IPS-20b (cell line): ENCODE results near the gene TRAPPC12.
A peak's percentile ranks its signal among the peaks of the same experiment; 100 is the strongest.

Source experiments
- H3K27ac ChIP-seq: one replicate; pipeline ENCODE4 v1.5.1; 2013; ENCODE audit warnings: low read length
- H3K27me3 ChIP-seq: 2 replicates; pipeline ENCODE4 v1.6.1; 2013; ENCODE audit warnings: mild to moderate bottlenecking, low read length, inconsistent platforms; ENCODE audit not compliant: insufficient read depth
- H3K36me3 ChIP-seq: 2 replicates; pipeline ENCODE4 v1.6.1; 2013; ENCODE audit warnings: low read depth, mild to moderate bottlenecking, inconsistent platforms, low read length, moderate library complexity; ENCODE audit not compliant: insufficient read depth
- H3K4me1 ChIP-seq: 2 replicates; pipeline ENCODE4 v1.6.1; 2013; ENCODE audit warnings: mild to moderate bottlenecking, control low read depth, inconsistent platforms, low read length, moderate library complexity; ENCODE audit not compliant: insufficient read depth
- H3K4me3 ChIP-seq: 2 replicates; pipeline ENCODE4 v1.5.1; 2013; ENCODE audit warnings: mild to moderate bottlenecking, low read length, inconsistent platforms
- H3K9ac ChIP-seq: 2 replicates; pipeline ENCODE4 v1.6.1; 2013; ENCODE audit warnings: low read depth, mild to moderate bottlenecking, inconsistent platforms, low read length, moderate library complexity
- H3K9me3 ChIP-seq: 2 replicates; pipeline ENCODE4 v1.6.1; 2013; ENCODE audit warnings: mild to moderate bottlenecking, low read depth, low read length, inconsistent platforms; ENCODE audit not compliant: insufficient read depth

TRAPPC12 gene

GRCh38 chr2:3460156-3460555 lies 80.7 kb downstream of the TRAPPC12 start:
- no peak overlapping the region for H3K27ac ChIP-seq
- H3K9ac ChIP-seq = peak overlapping the region; percentile 27; the same call in 1 of the 2 replicates
- H3K9me3 ChIP-seq = no peaks in the 10 kb centered on the region
- peaks cover 6% of the 10 kb centered on the region; the same call in 1 of the 2 replicates for H3K36me3 ChIP-seq
- peaks cover 5% of the 10 kb centered on the region; the same call in 1 of the 2 replicates for H3K4me1 ChIP-seq
- no peaks in the 10 kb centered on the region for H3K27me3 ChIP-seq
- H3K4me3 ChIP-seq = no peak overlapping the region

- Histone ChIP-seq H3K9ac (peak overlapping the region; percentile 27; the same call in 1 of the 2 replicates), H3K9me3 (no peaks in the 10 kb centered on the region), H3K36me3 (0 out of 2 replicates have a peak, but pooled peaks cover 2% of the 10 kb centered on the region), H3K4me1 (peaks cover 5% of the 10 kb centered on the region; the same call in 1 of the 2 replicates), H3K27ac (no peak overlapping the region), H3K27me3 (no peaks in the 10 kb centered on the region), H3K4me3 (no peak overlapping the region)
Observed at GRCh38 chr2:3460831-3461800, 81.6 kb downstream of the TRAPPC12 start.

GRCh38 chr2:3461801-3462492 lies 82.5 kb downstream of the TRAPPC12 start:
- H3K27me3 ChIP-seq = no peaks in the 10 kb centered on the region
- H3K9me3 ChIP-seq = no peaks in the 10 kb centered on the region
- peaks cover 5% of the 10 kb centered on the region; the same call in 1 of the 2 replicates for H3K4me1 ChIP-seq
- H3K27ac ChIP-seq = no peak overlapping the region
- H3K36me3 ChIP-seq = peaks cover 2% of the 10 kb centered on the region; the same call in 1 of the 2 replicates
- peak overlapping the region; percentile 18; the same call in 1 of the 2 replicates for H3K4me3 ChIP-seq
- H3K9ac ChIP-seq = no peak overlapping the region; the same call in 1 of the 2 replicates

GRCh38 chr2:3462493-3463104 lies 83.1 kb downstream of the TRAPPC12 start:
- Histone ChIP-seq H3K9ac (no peak overlapping the region), H3K4me3 (no peak overlapping the region), H3K27ac (no peak overlapping the region), H3K4me1 (peaks cover 5% of the 10 kb centered on the region; the same call in 1 of the 2 replicates), H3K36me3 (peaks cover 8% of the 10 kb centered on the region; the same call in 1 of the 2 replicates), H3K27me3 (no peaks in the 10 kb centered on the region), H3K9me3 (no peaks in the 10 kb centered on the region)

GRCh38 chr2:3463186-3463835 lies 83.8 kb downstream of the TRAPPC12 start:
- Histone ChIP-seq H3K36me3 (peaks cover 13% of the 10 kb centered on the region; the same call in 1 of the 2 replicates), H3K27me3 (no peaks in the 10 kb centered on the region), H3K4me3 (no peak overlapping the region), H3K9ac (no peak overlapping the region), H3K9me3 (no peaks in the 10 kb centered on the region), H3K27ac (no peak overlapping the region), H3K4me1 (peaks cover 5% of the 10 kb centered on the region; the same call in 1 of the 2 replicates)

GRCh38 chr2:3463944-3464343 lies 84.5 kb downstream of the TRAPPC12 start:
- Histone ChIP-seq H3K4me1 (peaks cover 5% of the 10 kb centered on the region; the same call in 1 of the 2 replicates), H3K27ac (no peak overlapping the region), H3K9ac (no peak overlapping the region), H3K4me3 (no peak overlapping the region), H3K9me3 (no peaks in the 10 kb centered on the region), H3K27me3 (no peaks in the 10 kb centered on the region), H3K36me3 (peaks cover 19% of the 10 kb centered on the region; the same call in 1 of the 2 replicates)

GRCh38 chr2:3464401-3465005 lies 85.0 kb downstream of the TRAPPC12 start:
- H3K9ac ChIP-seq = no peak overlapping the region
- H3K9me3 ChIP-seq = no peaks in the 10 kb centered on the region
- peaks cover 22% of the 10 kb centered on the region; the same call in 1 of the 2 replicates for H3K36me3 ChIP-seq
- H3K4me1 ChIP-seq = peaks cover 5% of the 10 kb centered on the region; the same call in 1 of the 2 replicates
- no peak overlapping the region for H3K27ac ChIP-seq
- no peaks in the 10 kb centered on the region for H3K27me3 ChIP-seq
- H3K4me3 ChIP-seq = no peak overlapping the region

- peaks cover 5% of the 10 kb centered on the region; the same call in 1 of the 2 replicates for H3K4me1 ChIP-seq
- H3K4me3 ChIP-seq = no peak overlapping the region
- no peaks in the 10 kb centered on the region for H3K27me3 ChIP-seq
- no peaks in the 10 kb centered on the region for H3K9me3 ChIP-seq
- no peak overlapping the region for H3K9ac ChIP-seq
- H3K36me3 ChIP-seq = peaks cover 22% of the 10 kb centered on the region; the same call in 1 of the 2 replicates
- H3K27ac ChIP-seq = no peak overlapping the region
Observed at GRCh38 chr2:3465328-3465727, 85.8 kb downstream of the TRAPPC12 start.

- no peaks in the 10 kb centered on the region for H3K27me3 ChIP-seq
- H3K9ac ChIP-seq = no peak overlapping the region
- H3K4me1 ChIP-seq = peaks cover 5% of the 10 kb centered on the region; the same call in 1 of the 2 replicates
- H3K9me3 ChIP-seq = no peaks in the 10 kb centered on the region
- no peak overlapping the region for H3K4me3 ChIP-seq
- H3K36me3 ChIP-seq = peaks cover 22% of the 10 kb centered on the region; the same call in 1 of the 2 replicates
- H3K27ac ChIP-seq = no peak overlapping the region
Observed at GRCh38 chr2:3465844-3466481, 86.5 kb downstream of the TRAPPC12 start.

GRCh38 chr2:3466482-3466863 lies 87.0 kb downstream of the TRAPPC12 start:
- Histone ChIP-seq H3K9ac (no peak overlapping the region), H3K4me3 (no peak overlapping the region), H3K27me3 (no peaks in the 10 kb centered on the region), H3K4me1 (peaks cover 5% of the 10 kb centered on the region; the same call in 1 of the 2 replicates), H3K9me3 (no peaks in the 10 kb centered on the region), H3K36me3 (peaks cover 22% of the 10 kb centered on the region; the same call in 1 of the 2 replicates), H3K27ac (no peak overlapping the region)
